HL-60 (cell line): Measurements from ENCODE around the gene TMEM204.

Experiments used
- POLR2AphosphoS5 ChIP-seq: IDR thresholded peaks from 2 replicates; pipeline ENCODE4 v1.6.1; 2012; ENCODE audit warnings: low read depth
- SPI1 ChIP-seq: IDR thresholded peaks from 2 replicates; pipeline ENCODE4 v1.6.1; 2012; ENCODE audit warnings: low read depth, mild to moderate bottlenecking, borderline replicate concordance
- TF ChIP-seq, protein P1 (sequence below): IDR thresholded peaks from one replicate; pipeline ENCODE4 v1.5.1; 2011; ENCODE audit warnings: low read length, control low read depth, inconsistent platforms; ENCODE audit not compliant: insufficient read depth

GRCh38 chr16:1502092-1503004, 31.1 kb upstream of the TMEM204 start:
- TF ChIP-seq, protein P1, sequence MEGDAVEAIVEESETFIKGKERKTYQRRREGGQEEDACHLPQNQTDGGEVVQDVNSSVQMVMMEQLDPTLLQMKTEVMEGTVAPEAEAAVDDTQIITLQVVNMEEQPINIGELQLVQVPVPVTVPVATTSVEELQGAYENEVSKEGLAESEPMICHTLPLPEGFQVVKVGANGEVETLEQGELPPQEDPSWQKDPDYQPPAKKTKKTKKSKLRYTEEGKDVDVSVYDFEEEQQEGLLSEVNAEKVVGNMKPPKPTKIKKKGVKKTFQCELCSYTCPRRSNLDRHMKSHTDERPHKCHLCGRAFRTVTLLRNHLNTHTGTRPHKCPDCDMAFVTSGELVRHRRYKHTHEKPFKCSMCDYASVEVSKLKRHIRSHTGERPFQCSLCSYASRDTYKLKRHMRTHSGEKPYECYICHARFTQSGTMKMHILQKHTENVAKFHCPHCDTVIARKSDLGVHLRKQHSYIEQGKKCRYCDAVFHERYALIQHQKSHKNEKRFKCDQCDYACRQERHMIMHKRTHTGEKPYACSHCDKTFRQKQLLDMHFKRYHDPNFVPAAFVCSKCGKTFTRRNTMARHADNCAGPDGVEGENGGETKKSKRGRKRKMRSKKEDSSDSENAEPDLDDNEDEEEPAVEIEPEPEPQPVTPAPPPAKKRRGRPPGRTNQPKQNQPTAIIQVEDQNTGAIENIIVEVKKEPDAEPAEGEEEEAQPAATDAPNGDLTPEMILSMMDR: no peak
- TF ChIP-seq POLR2AphosphoS5: 0 out of 2 replicates have a peak, but pooled peaks have one; percentile 4
- no peak for TF ChIP-seq SPI1
